Inflammatory macrophage treated with lipopolysaccharide for 1 hour (primary cell): ENCODE measurements around the gene TMEM183A.

Experiments used
- DNase-seq, 2 donors: peaks; one replicate each; pipeline ENCODE4 v3.0.0-alpha.2; 2020 to 2022

The TMEM183A gene

GRCh38 chr1:203073469-203073868, 66.3 kb downstream of the TMEM183A start:
- DNase-seq, result no peak
